Stimulated activated CD4-positive, alpha-beta T cell treated with anti-CD3 and anti-CD28 coated beads, Interleukin-12 subunit alpha, Interleukin-12 subunit beta, amount 100 ng/mL, for 48 hours (primary cell): Measurements from ENCODE around the gene SARDH.

ENCODE experiments used
- DNase-seq, 3 donors: peaks; one replicate each; pipeline ENCODE4 v3.0.0-alpha.2; 2020; ENCODE audit warnings: low read depth in 2 of 3, low spot score in 1 of 3

Gene SARDH

GRCh38 chr9:133716564-133717112, 21.5 kb downstream of the SARDH start:
- no peak for DNase-seq

GRCh38 chr9:133715866-133716563, 22.1 kb downstream of the SARDH start:
- DNase-seq, result no peak

- no peak for DNase-seq
Measured at GRCh38 chr9:133715295-133715865, 22.8 kb downstream of the SARDH start.

- DNase-seq, result no peak
Measured at GRCh38 chr9:133714606-133715294, 23.4 kb downstream of the SARDH start.

GRCh38 chr9:133713960-133714495, 24.1 kb downstream of the SARDH start:
- DNase-seq, result no peak

- DNase-seq, result no peak
Measured at GRCh38 chr9:133713150-133713959, 24.8 kb downstream of the SARDH start.

GRCh38 chr9:133712221-133713100, 25.7 kb downstream of the SARDH start:
- no peak for DNase-seq

GRCh38 chr9:133711428-133712220, 26.5 kb downstream of the SARDH start:
- DNase-seq, result no peak

- DNase-seq, result no peak
Measured at GRCh38 chr9:133710661-133711427, 27.3 kb downstream of the SARDH start.

- DNase-seq, result no peak
Measured at GRCh38 chr9:133709691-133710571, 28.2 kb downstream of the SARDH start.

- DNase-seq, result peak in 1 of 3 donors; percentile 27
Measured at GRCh38 chr9:133709015-133709611, 29.0 kb downstream of the SARDH start.

GRCh38 chr9:133708246-133709014, 29.7 kb downstream of the SARDH start:
- no peak for DNase-seq

GRCh38 chr9:133707763-133708245, 30.3 kb downstream of the SARDH start:
- DNase-seq, result no peak

GRCh38 chr9:133707065-133707762, 30.9 kb downstream of the SARDH start:
- DNase-seq, result no peak

- DNase-seq, result no peak
Measured at GRCh38 chr9:133706307-133707050, 31.7 kb downstream of the SARDH start.
